Measurements from ENCODE around the gene TMEM156.

The TMEM156 gene

GRCh38 chr4:39029752-39030694 lies 2.2 kb downstream of the TMEM156 start:
- TF ChIP-seq GATA2 (IDR thresholded peaks at IDR 0.05; ENCODE audit: low read depth, low read length) (no peak), GATA3 (IDR thresholded peaks at IDR 0.05; ENCODE audit: low read depth, low read length) (no peak)

GRCh38 chr4:39026096-39026495 lies 6.1 kb downstream of the TMEM156 start:
- TF ChIP-seq GATA2 (IDR thresholded peaks at IDR 0.05; ENCODE audit: low read depth, low read length): no peak
- TF ChIP-seq GATA3 (IDR thresholded peaks at IDR 0.05; ENCODE audit: low read depth, low read length): no peak

- no peak for TF ChIP-seq GATA2 (IDR thresholded peaks at IDR 0.05; ENCODE audit: low read depth, low read length)
- no peak for TF ChIP-seq GATA3 (IDR thresholded peaks at IDR 0.05; ENCODE audit: low read depth, low read length)
These were observed 6.6 kb downstream of the TMEM156 start for GRCh38 chr4:39025552-39026085.

GRCh38 chr4:39024311-39024865 lies 7.8 kb downstream of the TMEM156 start:
- TF ChIP-seq GATA2 (IDR thresholded peaks at IDR 0.05; ENCODE audit: low read depth, low read length): no peak
- TF ChIP-seq GATA3 (IDR thresholded peaks at IDR 0.05; ENCODE audit: low read depth, low read length): no peak

GRCh38 chr4:39023059-39023458 lies 9.2 kb downstream of the TMEM156 start:
- no peak for TF ChIP-seq GATA3 (IDR thresholded peaks at IDR 0.05; ENCODE audit: low read depth, low read length)
- no peak for TF ChIP-seq GATA2 (IDR thresholded peaks at IDR 0.05; ENCODE audit: low read depth, low read length)

GRCh38 chr4:39022241-39022640 lies 10.0 kb downstream of the TMEM156 start:
- TF ChIP-seq GATA3 (IDR thresholded peaks at IDR 0.05; ENCODE audit: low read depth, low read length) (no peak), GATA2 (IDR thresholded peaks at IDR 0.05; ENCODE audit: low read depth, low read length) (no peak)

GRCh38 chr4:39021631-39022030 lies 10.6 kb downstream of the TMEM156 start:
- TF ChIP-seq GATA2 (IDR thresholded peaks at IDR 0.05; ENCODE audit: low read depth, low read length) (no peak), GATA3 (IDR thresholded peaks at IDR 0.05; ENCODE audit: low read depth, low read length) (no peak)

GRCh38 chr4:39020130-39020529 lies 12.1 kb downstream of the TMEM156 start:
- no peak for TF ChIP-seq GATA2 (IDR thresholded peaks at IDR 0.05; ENCODE audit: low read depth, low read length)
- no peak for TF ChIP-seq GATA3 (IDR thresholded peaks at IDR 0.05; ENCODE audit: low read depth, low read length)

GRCh38 chr4:39014028-39014427 lies 18.2 kb downstream of the TMEM156 start:
- TF ChIP-seq GATA3 (IDR thresholded peaks at IDR 0.05; ENCODE audit: low read depth, low read length): no peak
- no peak for TF ChIP-seq GATA2 (IDR thresholded peaks at IDR 0.05; ENCODE audit: low read depth, low read length)

GRCh38 chr4:39004758-39005157 lies 27.5 kb downstream of the TMEM156 start:
- TF ChIP-seq GATA3 (IDR thresholded peaks at IDR 0.05; ENCODE audit: low read depth, low read length): no peak
- TF ChIP-seq GATA2 (IDR thresholded peaks at IDR 0.05; ENCODE audit: low read depth, low read length): no peak

- TF ChIP-seq GATA2 (IDR thresholded peaks at IDR 0.05; ENCODE audit: low read depth, low read length): no peak
- TF ChIP-seq GATA3 (IDR thresholded peaks at IDR 0.05; ENCODE audit: low read depth, low read length): no peak
These were observed 36.6 kb downstream of the TMEM156 start for GRCh38 chr4:38995660-38996005.

- TF ChIP-seq GATA2 (IDR thresholded peaks at IDR 0.05; ENCODE audit: low read depth, low read length) (no peak), GATA3 (IDR thresholded peaks at IDR 0.05; ENCODE audit: low read depth, low read length) (no peak)
These were observed 38.1 kb downstream of the TMEM156 start for GRCh38 chr4:38994135-38994534.

- TF ChIP-seq GATA2 (IDR thresholded peaks at IDR 0.05; ENCODE audit: low read depth, low read length) (no peak), GATA3 (IDR thresholded peaks at IDR 0.05; ENCODE audit: low read depth, low read length) (no peak)
These were observed 38.5 kb downstream of the TMEM156 start for GRCh38 chr4:38993683-38994082.

- no peak for TF ChIP-seq GATA3 (IDR thresholded peaks at IDR 0.05; ENCODE audit: low read depth, low read length)
- no peak for TF ChIP-seq GATA2 (IDR thresholded peaks at IDR 0.05; ENCODE audit: low read depth, low read length)
These were observed 42.0 kb downstream of the TMEM156 start for GRCh38 chr4:38990241-38990640.

- TF ChIP-seq GATA3 (IDR thresholded peaks at IDR 0.05; ENCODE audit: low read depth, low read length) (no peak), GATA2 (IDR thresholded peaks at IDR 0.05; ENCODE audit: low read depth, low read length) (no peak)
These were observed 42.7 kb downstream of the TMEM156 start for GRCh38 chr4:38989487-38989886.
